GM23338 (cell line): ENCODE measurements around the gene RAPGEF4. TPM values are rescaled to one million over a fixed set of nuclear protein-coding genes. Genes with fewer than 3 reads are reported as not detected.

Experiments
- ATAC-seq: fragments of 200-7000 bp; cut with Tn5 transposase; 3 replicates; pipeline ENCODE4 v1.9.1; 2020
- DNase-seq: peaks from one replicate; pipeline ENCODE4 v3.0.0-alpha.2; 2015; ENCODE audit warnings: low spot score
- H2AFZ ChIP-seq: fragments of 200-600 bp; sonication (generic); 2 replicates; pipeline ENCODE4 v1.8.0; 2016; ENCODE audit warnings: antibody characterized with exemption, mild to moderate bottlenecking, moderate library complexity
- H3F3A ChIP-seq: fragments of 200-600 bp; sonication (generic); replicated peaks from 2 replicates; pipeline ENCODE4 v1.8.0; 2017; ENCODE audit warnings: antibody characterized with exemption, mixed run types, low read depth
- H3K27ac ChIP-seq: fragments of 200-600 bp; sonication (generic); 2 replicates; pipeline ENCODE4 v1.6.1; 2016; ENCODE audit warnings: low read depth
- H3K27me3 ChIP-seq: fragments of 200-600 bp; sonication (generic); 2 replicates; pipeline ENCODE4 v1.8.0; 2016; ENCODE audit warnings: mild to moderate bottlenecking, mixed run types, moderate library complexity; ENCODE audit not compliant: insufficient read depth
- H3K36me3 ChIP-seq: fragments of 200-600 bp; sonication (generic); 2 replicates; pipeline ENCODE4 v1.8.0; 2016; ENCODE audit warnings: mild to moderate bottlenecking; ENCODE audit not compliant: insufficient read depth
- H3K4me1 ChIP-seq: fragments of 200-600 bp; sonication (generic); 2 replicates; pipeline ENCODE4 v1.8.0; 2016; ENCODE audit warnings: mild to moderate bottlenecking, moderate library complexity; ENCODE audit not compliant: insufficient read depth
- H3K4me2 ChIP-seq: fragments of 200-600 bp; sonication (generic); 2 replicates; pipeline ENCODE4 v1.7.1; 2017; ENCODE audit warnings: mixed run types
- H3K4me3 ChIP-seq: fragments of 200-600 bp; sonication (generic); 2 replicates; pipeline ENCODE4 v1.6.1; 2016; ENCODE audit warnings: mixed run types
- H3K79me2 ChIP-seq: fragments of 200-600 bp; sonication (generic); replicated peaks from 2 replicates; pipeline ENCODE4 v1.8.0; 2017; ENCODE audit warnings: mild to moderate bottlenecking; ENCODE audit not compliant: insufficient read depth
- H3K9me2 ChIP-seq: fragments of 200-600 bp; sonication (generic); 2 replicates; pipeline ENCODE4 v1.8.0; 2017; ENCODE audit not compliant: insufficient read depth
- H4K20me1 ChIP-seq: fragments of 200-600 bp; sonication (generic); replicated peaks from 2 replicates; pipeline ENCODE4 v1.8.0; 2017; ENCODE audit warnings: mild to moderate bottlenecking; ENCODE audit not compliant: insufficient read depth
- H3K27ac Mint-ChIP-seq: 2 replicates; pipeline ENCODE4 v1.8.0; 2020; ENCODE audit warnings: inconsistent platforms, mild to moderate bottlenecking, moderate library complexity, mixed read lengths
- H3K27me3 Mint-ChIP-seq: 3 replicates; pipeline ENCODE4 v1.8.0; 2022; ENCODE audit warnings: low read depth, mild to moderate bottlenecking, moderate library complexity, mixed read lengths, inconsistent platforms; ENCODE audit not compliant: insufficient read depth, poor library complexity
- H3K36me3 Mint-ChIP-seq: 3 replicates; pipeline ENCODE4 v1.8.0; 2021; ENCODE audit warnings: low read depth, mild to moderate bottlenecking, inconsistent platforms, moderate library complexity, mixed read lengths
- H3K4me1 Mint-ChIP-seq: 3 replicates; pipeline ENCODE4 v1.8.0; 2020; ENCODE audit warnings: mild to moderate bottlenecking, inconsistent platforms, mixed read lengths
- H3K4me3 Mint-ChIP-seq: 3 replicates; pipeline ENCODE4 v1.8.0; 2021; ENCODE audit warnings: moderate library complexity, mild to moderate bottlenecking, inconsistent platforms, mixed read lengths
- H3K9me3 Mint-ChIP-seq: 3 replicates; pipeline ENCODE4 v1.8.0; 2020; ENCODE audit warnings: moderate library complexity, mild to moderate bottlenecking, inconsistent platforms, mixed read lengths
- EZH2 ChIP-seq: fragments of 200-600 bp; sonication (generic); IDR thresholded peaks from one replicate; pipeline ENCODE4 v1.8.0; 2017; ENCODE audit warnings: antibody characterized with exemption, mild to moderate bottlenecking, low read depth; ENCODE audit not compliant: unreplicated experiment
- POLR2AphosphoS5 ChIP-seq: IDR thresholded peaks from 2 replicates; pipeline ENCODE4 v1.6.1; 2016; ENCODE audit warnings: antibody characterized with exemption, low read depth
- ZNF114 ChIP-seq: fragments of 250-450 bp; sonication (Bioruptor Pico); IDR thresholded peaks from 2 replicates; pipeline ENCODE4 v1.5.0; 2020; ENCODE audit warnings: mild to moderate bottlenecking, moderate library complexity
- polyA plus RNA-seq: library from polyadenylated mRNA; unstranded; fragments of >200 nt; fragmentation: Nextera tagmentation; extraction: Ambion mirVana; gene quantifications from 2 replicates; pipeline ENCODE4 v1.2.1, GENCODE V29; 2016
- total RNA-seq: library from RNA; depleted of rRNA; stranded (reverse); fragments of >200 nt; shearing (Covaris generic); gene quantifications from 2 replicates; pipeline ENCODE4 v1.2.3, GENCODE V29; 2014
- TF ChIP-seq, protein P1 (sequence below): IDR thresholded peaks from one replicate; pipeline ENCODE4 v1.6.1; 2018; ENCODE audit warnings: antibody characterized with exemption; ENCODE audit not compliant: unreplicated experiment
- TF ChIP-seq, protein P2 (sequence below), 2 experiments: fragments of 200-600 bp in 1 of 2; sonication (generic) in 1 of 2; conservative IDR thresholded peaks; 2 replicates each; pipeline versions ENCODE4 v1.5.1 to v1.6.1; 2016 to 2017; ENCODE audit warnings: antibody characterized with exemption in 2 of 2, low read depth in 2 of 2, mild to moderate bottlenecking in 2 of 2, moderate library complexity in 1 of 2
- TF ChIP-seq, protein P3 (sequence below): fragments of 250-450 bp; sonication (Bioruptor Pico); IDR thresholded peaks from 2 replicates; pipeline ENCODE4 v1.5.0; 2020; ENCODE audit warnings: mild to moderate bottlenecking, moderate library complexity

Gene RAPGEF4
- total and polyA plus RNA-seq, 2 experiments from 2014 or later = 1.7 to 4.7 TPM

DNA sequence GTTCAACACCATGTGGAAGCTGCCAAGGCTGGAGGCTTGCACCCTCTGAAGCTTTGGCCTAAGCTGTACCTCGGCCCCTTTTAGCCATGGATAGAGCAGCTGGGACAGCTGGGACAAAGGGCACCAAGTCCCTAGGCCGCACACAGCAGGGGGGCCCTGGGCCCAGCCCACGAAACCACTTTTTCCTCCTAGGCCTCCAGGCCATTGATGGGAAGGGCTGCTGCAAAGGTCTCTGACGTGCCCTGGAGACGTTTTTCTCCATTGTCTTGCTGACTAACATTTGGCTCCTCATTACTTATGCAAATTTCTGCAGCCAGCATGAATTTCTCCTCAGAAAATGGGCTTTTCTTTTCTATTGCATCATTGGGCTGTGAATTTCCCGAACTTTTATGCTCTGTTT is 13.7 kb downstream of the RAPGEF4 start (continued):
- TF ChIP-seq, protein P1, sequence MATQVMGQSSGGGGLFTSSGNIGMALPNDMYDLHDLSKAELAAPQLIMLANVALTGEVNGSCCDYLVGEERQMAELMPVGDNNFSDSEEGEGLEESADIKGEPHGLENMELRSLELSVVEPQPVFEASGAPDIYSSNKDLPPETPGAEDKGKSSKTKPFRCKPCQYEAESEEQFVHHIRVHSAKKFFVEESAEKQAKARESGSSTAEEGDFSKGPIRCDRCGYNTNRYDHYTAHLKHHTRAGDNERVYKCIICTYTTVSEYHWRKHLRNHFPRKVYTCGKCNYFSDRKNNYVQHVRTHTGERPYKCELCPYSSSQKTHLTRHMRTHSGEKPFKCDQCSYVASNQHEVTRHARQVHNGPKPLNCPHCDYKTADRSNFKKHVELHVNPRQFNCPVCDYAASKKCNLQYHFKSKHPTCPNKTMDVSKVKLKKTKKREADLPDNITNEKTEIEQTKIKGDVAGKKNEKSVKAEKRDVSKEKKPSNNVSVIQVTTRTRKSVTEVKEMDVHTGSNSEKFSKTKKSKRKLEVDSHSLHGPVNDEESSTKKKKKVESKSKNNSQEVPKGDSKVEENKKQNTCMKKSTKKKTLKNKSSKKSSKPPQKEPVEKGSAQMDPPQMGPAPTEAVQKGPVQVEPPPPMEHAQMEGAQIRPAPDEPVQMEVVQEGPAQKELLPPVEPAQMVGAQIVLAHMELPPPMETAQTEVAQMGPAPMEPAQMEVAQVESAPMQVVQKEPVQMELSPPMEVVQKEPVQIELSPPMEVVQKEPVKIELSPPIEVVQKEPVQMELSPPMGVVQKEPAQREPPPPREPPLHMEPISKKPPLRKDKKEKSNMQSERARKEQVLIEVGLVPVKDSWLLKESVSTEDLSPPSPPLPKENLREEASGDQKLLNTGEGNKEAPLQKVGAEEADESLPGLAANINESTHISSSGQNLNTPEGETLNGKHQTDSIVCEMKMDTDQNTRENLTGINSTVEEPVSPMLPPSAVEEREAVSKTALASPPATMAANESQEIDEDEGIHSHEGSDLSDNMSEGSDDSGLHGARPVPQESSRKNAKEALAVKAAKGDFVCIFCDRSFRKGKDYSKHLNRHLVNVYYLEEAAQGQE = no peak
- TF ChIP-seq, protein P2, sequence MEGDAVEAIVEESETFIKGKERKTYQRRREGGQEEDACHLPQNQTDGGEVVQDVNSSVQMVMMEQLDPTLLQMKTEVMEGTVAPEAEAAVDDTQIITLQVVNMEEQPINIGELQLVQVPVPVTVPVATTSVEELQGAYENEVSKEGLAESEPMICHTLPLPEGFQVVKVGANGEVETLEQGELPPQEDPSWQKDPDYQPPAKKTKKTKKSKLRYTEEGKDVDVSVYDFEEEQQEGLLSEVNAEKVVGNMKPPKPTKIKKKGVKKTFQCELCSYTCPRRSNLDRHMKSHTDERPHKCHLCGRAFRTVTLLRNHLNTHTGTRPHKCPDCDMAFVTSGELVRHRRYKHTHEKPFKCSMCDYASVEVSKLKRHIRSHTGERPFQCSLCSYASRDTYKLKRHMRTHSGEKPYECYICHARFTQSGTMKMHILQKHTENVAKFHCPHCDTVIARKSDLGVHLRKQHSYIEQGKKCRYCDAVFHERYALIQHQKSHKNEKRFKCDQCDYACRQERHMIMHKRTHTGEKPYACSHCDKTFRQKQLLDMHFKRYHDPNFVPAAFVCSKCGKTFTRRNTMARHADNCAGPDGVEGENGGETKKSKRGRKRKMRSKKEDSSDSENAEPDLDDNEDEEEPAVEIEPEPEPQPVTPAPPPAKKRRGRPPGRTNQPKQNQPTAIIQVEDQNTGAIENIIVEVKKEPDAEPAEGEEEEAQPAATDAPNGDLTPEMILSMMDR (conservative IDR thresholded peaks at IDR 0.05; ENCODE audit: low read depth in 2 of 2) = no peak

DNA sequence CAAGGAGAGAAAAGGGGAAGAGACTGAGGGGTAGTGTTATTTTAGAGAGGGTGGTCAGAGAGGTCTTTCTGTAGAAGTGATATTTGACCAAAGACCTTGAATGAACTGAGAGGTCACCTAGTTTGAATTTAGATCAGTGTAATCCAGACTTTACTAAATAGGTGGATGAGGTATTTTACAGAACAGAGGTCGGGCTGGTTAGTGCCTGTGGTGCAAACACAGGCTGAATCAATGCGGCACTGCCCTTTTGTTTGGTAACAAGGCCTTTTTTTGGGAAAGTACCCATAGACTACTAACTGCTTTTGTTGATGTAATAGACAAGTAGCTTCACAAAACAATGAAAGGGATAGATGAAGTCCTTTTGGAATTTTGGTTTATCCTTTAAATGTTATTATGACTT is 15.9 kb downstream of the RAPGEF4 start:
- H3K27me3 Mint-ChIP-seq = no peaks in the 10 kb centered on the region
- H3K27ac Mint-ChIP-seq = no peak overlapping the region
- H2AFZ ChIP-seq = no peak overlapping the region
- ATAC-seq = no peak
- H3K4me3 Mint-ChIP-seq = no peak overlapping the region
- no peaks in the 10 kb centered on the region for H3K4me1 ChIP-seq
- H3K36me3 ChIP-seq = peaks cover 5% of the 10 kb centered on the region; the same call in 1 of the 2 replicates
- H3K9me2 ChIP-seq = 0 out of 2 replicates have a peak, but pooled peaks cover 4% of the 10 kb centered on the region
- no peak overlapping the region for H3K27ac ChIP-seq
- no peak for DNase-seq
- H3K36me3 Mint-ChIP-seq = peaks cover 20% of the 10 kb centered on the region
- H3K79me2 ChIP-seq = no peaks in the 10 kb centered on the region
- no peak overlapping the region for H3K4me3 ChIP-seq
- H4K20me1 ChIP-seq = no peaks in the 10 kb centered on the region
- H3K27me3 ChIP-seq = no peaks in the 10 kb centered on the region
- H3K9me3 Mint-ChIP-seq = peaks cover 22% of the 10 kb centered on the region
- H3F3A ChIP-seq = no peaks in the 10 kb centered on the region
- no peak overlapping the region for H3K4me2 ChIP-seq
- H3K4me1 Mint-ChIP-seq = no peaks in the 10 kb centered on the region
- TF ChIP-seq ZNF114 = no peak
- TF ChIP-seq, protein P1 = no peak
- TF ChIP-seq, protein P2 (conservative IDR thresholded peaks at IDR 0.05; ENCODE audit: low read depth in 2 of 2) = no peak
- no peak for TF ChIP-seq EZH2
- no peak for TF ChIP-seq POLR2AphosphoS5
- TF ChIP-seq, protein P3, sequence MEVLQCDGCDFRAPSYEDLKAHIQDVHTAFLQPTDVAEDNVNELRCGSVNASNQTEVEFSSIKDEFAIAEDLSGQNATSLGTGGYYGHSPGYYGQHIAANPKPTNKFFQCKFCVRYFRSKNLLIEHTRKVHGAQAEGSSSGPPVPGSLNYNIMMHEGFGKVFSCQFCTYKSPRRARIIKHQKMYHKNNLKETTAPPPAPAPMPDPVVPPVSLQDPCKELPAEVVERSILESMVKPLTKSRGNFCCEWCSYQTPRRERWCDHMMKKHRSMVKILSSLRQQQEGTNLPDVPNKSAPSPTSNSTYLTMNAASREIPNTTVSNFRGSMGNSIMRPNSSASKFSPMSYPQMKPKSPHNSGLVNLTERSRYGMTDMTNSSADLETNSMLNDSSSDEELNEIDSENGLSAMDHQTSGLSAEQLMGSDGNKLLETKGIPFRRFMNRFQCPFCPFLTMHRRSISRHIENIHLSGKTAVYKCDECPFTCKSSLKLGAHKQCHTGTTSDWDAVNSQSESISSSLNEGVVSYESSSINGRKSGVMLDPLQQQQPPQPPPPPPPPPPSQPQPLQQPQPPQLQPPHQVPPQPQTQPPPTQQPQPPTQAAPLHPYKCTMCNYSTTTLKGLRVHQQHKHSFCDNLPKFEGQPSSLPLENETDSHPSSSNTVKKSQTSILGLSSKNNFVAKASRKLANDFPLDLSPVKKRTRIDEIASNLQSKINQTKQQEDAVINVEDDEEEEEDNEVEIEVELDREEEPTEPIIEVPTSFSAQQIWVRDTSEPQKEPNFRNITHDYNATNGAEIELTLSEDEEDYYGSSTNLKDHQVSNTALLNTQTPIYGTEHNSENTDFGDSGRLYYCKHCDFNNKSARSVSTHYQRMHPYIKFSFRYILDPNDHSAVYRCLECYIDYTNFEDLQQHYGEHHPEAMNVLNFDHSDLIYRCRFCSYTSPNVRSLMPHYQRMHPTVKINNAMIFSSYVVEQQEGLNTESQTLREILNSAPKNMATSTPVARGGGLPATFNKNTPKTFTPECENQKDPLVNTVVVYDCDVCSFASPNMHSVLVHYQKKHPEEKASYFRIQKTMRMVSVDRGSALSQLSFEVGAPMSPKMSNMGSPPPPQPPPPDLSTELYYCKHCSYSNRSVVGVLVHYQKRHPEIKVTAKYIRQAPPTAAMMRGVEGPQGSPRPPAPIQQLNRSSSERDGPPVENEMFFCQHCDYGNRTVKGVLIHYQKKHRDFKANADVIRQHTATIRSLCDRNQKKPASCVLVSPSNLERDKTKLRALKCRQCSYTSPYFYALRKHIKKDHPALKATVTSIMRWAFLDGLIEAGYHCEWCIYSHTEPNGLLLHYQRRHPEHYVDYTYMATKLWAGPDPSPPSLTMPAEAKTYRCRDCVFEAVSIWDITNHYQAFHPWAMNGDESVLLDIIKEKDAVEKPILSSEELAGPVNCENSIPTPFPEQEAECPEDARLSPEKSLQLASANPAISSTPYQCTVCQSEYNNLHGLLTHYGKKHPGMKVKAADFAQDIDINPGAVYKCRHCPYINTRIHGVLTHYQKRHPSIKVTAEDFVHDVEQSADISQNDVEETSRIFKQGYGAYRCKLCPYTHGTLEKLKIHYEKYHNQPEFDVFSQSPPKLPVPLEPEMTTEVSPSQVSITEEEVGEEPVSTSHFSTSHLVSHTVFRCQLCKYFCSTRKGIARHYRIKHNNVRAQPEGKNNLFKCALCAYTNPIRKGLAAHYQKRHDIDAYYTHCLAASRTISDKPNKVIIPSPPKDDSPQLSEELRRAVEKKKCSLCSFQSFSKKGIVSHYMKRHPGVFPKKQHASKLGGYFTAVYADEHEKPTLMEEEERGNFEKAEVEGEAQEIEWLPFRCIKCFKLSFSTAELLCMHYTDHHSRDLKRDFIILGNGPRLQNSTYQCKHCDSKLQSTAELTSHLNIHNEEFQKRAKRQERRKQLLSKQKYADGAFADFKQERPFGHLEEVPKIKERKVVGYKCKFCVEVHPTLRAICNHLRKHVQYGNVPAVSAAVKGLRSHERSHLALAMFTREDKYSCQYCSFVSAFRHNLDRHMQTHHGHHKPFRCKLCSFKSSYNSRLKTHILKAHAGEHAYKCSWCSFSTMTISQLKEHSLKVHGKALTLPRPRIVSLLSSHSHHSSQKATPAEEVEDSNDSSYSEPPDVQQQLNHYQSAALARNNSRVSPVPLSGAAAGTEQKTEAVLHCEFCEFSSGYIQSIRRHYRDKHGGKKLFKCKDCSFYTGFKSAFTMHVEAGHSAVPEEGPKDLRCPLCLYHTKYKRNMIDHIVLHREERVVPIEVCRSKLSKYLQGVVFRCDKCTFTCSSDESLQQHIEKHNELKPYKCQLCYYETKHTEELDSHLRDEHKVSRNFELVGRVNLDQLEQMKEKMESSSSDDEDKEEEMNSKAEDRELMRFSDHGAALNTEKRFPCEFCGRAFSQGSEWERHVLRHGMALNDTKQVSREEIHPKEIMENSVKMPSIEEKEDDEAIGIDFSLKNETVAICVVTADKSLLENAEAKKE (CRISPR knock-in tag) = no peak
